Fibroblast of the conjunctiva (primary cell): ENCODE measurements around the gene PLXDC1.
A peak's percentile ranks its signal among the peaks of the same experiment; 100 is the strongest.
"Not testable (repeated sequence)": the region's sequence is repeated elsewhere in the genome, so short reads cannot be mapped to it uniquely, and the experiment has no call there.

Experiments
- DNase-seq: peaks from one replicate; pipeline ENCODE4 v3.0.0-alpha.2; 2010; ENCODE audit warnings: low read depth

PLXDC1 gene

GRCh38 chr17:39155654-39156053 is 4.2 kb upstream of the PLXDC1 start:
- DNase-seq = no peak

GRCh38 chr17:39153599-39154051 is 2.2 kb upstream of the PLXDC1 start:
- DNase-seq = peak; percentile 74

GRCh38 chr17:39151943-39152818 is 744 bp upstream of the PLXDC1 start:
- DNase-seq = no peak

GRCh38 chr17:39150795-39151149 is 665 bp downstream of the PLXDC1 start:
- no peak for DNase-seq

GRCh38 chr17:39150104-39150634 is 1.3 kb downstream of the PLXDC1 start:
- no peak for DNase-seq

- no peak for DNase-seq
Measured at GRCh38 chr17:39147221-39148185, 3.9 kb downstream of the PLXDC1 start.

GRCh38 chr17:39146273-39146672 is 5.2 kb downstream of the PLXDC1 start:
- DNase-seq = no peak

GRCh38 chr17:39145143-39145542 is 6.3 kb downstream of the PLXDC1 start:
- no peak for DNase-seq

- DNase-seq = peak; percentile 57
Measured at GRCh38 chr17:39144416-39144840, 7.0 kb downstream of the PLXDC1 start.

GRCh38 chr17:39143552-39144093 is 7.8 kb downstream of the PLXDC1 start:
- DNase-seq = no peak

- DNase-seq = no peak
Measured at GRCh38 chr17:39141915-39142664, 9.3 kb downstream of the PLXDC1 start.

- no peak for DNase-seq
Measured at GRCh38 chr17:39141294-39141693, 10.1 kb downstream of the PLXDC1 start.

- no peak for DNase-seq
Measured at GRCh38 chr17:39139561-39139960, 11.9 kb downstream of the PLXDC1 start.

GRCh38 chr17:39139161-39139511 is 12.3 kb downstream of the PLXDC1 start:
- no peak for DNase-seq

GRCh38 chr17:39138431-39139160 is 12.8 kb downstream of the PLXDC1 start:
- DNase-seq = no peak

GRCh38 chr17:39134878-39135277 is 16.6 kb downstream of the PLXDC1 start:
- DNase-seq = no peak

GRCh38 chr17:39132192-39132610 is 19.2 kb downstream of the PLXDC1 start:
- no peak for DNase-seq

- DNase-seq = no peak
Measured at GRCh38 chr17:39131616-39132015, 19.8 kb downstream of the PLXDC1 start.

GRCh38 chr17:39130205-39130604 is 21.2 kb downstream of the PLXDC1 start:
- no peak for DNase-seq

GRCh38 chr17:39129544-39129943 is 21.9 kb downstream of the PLXDC1 start:
- not testable (repeated sequence) for DNase-seq

GRCh38 chr17:39126436-39126835 is 25.0 kb downstream of the PLXDC1 start:
- no peak for DNase-seq
